Stimulated activated CD8-positive, alpha-beta memory T cell treated with anti-CD3 and anti-CD28 coated beads, Interleukin-15, amount 100 ng/mL, for 24 hours (primary cell): ENCODE measurements around the gene ZSWIM8.
"Not testable (repeated sequence)": the region's sequence is repeated elsewhere in the genome, so short reads cannot be mapped to it uniquely, and the experiment has no call there.

Experiments used
- DNase-seq: peaks from one replicate; pipeline ENCODE4 v3.0.0-alpha.2; 2020; ENCODE audit warnings: low read depth

ZSWIM8 gene

DNA sequence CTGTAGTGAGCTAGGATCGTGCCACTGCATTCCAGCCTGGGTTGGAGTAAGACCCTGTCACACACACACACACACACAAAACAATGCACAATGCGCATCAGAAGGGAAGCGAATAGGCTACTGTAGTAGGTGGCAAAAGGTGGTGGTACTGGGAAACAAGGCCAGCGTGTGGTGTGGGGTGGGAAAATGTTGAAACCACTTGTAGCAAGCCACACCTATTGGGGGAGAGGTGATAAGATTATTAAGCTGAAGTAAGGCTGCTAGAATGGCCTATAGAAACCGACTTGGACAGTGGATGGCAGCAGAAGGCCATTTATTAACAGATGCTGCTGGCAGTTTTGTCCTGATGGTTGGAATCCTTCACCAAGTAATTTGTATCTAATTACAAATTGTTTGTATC is 10.8 kb upstream of the ZSWIM8 start:
- no peak for DNase-seq

DNA sequence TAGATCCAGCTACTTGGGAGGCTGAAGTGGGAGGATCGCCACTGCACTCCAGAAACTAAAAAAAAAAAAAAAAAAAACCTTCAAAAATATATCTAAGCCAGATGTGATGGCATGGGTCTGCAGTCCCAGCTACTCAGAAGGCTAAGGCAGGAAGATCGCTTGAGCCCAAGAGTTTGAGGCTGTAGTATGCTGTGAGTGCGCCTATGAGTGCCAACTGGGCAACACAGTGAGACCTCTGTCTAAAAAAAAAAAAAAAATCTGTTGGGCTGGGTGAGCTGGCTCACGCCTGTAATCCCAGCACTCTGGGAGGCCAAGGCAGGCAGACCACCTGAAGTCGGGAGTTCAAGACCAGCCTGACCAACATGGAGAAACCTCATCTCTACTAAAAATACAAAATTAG is 6.4 kb upstream of the ZSWIM8 start:
- DNase-seq: no peak

DNA sequence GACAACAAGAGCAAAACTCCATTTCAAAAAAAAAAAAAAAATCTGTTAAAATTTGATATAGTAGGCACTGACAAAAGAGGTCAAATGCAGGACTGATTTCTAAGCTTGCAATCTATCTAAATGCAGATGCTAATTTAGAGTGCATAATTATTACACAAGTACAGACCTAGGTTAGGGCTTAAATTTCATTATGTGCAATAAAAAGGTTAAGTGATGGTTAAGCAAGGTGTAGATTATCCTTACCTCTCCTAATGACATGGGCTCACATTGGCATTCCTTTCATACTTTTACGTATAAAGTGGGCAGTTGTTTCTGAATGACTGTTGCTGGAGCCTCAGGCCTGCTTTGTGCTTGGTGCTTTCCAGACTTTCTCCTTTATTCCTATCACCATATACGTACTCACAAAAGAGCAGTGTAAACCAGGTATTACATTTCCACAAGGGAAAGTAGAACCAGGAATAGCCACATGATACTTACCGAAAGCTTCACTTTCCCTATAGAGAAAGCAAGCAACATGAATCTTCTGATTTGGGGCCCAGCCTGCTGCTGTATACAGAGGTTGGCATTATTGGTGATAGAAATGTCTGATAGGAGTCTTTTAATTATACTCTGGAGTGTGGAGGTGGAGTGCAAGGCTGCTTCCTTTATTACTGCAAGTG is 5.7 kb upstream of the ZSWIM8 start:
- DNase-seq: no peak

DNA sequence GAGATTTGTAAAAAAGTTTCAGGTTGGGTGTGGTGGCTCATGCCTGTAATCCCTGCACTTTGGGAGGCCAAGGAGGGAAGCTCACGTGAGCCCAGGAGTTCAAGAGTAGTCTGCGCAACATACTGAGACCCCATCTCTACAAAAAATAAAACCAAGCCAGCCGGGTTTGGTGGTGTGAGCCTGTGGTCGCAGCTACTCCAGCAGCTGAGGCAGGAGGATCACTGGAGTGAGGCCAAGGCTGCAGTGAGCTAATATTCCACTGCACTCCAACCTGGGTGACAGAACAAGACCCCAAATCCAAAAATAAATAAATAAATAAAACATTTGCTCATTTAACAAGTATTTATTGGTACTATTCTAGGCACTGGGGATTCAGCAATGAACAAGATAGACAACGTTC is 5.1 kb upstream of the ZSWIM8 start:
- no peak for DNase-seq

DNA sequence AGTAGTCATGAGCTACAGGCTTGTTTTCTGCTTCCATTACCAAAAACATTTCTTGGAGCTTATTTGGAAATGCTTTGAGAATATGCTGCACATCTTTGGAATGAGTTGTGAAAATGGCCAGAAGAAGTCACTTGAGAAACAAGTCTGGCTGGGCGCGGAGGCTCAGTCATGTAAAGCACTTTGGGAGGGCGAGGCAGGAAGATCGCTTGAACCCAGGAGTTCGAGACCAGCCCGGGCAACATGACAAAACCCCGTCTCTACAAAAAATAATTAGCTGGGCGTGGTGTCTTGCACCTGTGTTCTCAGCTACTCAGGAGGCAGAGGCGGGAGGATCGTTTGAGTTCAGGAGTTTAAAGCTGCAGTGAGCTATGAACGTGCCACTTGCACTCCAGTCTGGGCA is 4.4 kb upstream of the ZSWIM8 start:
- no peak for DNase-seq

DNA sequence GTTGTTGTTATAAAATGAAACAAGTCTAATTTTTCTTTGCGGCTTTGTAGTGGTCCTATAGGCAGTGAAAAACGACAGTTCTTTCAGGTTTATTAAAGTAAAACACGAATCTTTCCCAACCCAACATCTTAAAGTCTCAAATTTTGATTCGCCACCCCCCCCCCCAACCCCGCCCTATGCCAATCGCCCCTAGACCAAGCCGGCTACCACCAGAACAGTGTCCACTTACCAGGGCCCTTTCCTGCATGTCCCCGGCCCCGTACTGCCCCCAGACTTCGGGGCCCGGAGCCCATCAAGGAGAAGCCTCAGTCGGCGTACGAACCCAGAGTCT is 3.9 kb upstream of the ZSWIM8 start:
- DNase-seq: no peak

DNA sequence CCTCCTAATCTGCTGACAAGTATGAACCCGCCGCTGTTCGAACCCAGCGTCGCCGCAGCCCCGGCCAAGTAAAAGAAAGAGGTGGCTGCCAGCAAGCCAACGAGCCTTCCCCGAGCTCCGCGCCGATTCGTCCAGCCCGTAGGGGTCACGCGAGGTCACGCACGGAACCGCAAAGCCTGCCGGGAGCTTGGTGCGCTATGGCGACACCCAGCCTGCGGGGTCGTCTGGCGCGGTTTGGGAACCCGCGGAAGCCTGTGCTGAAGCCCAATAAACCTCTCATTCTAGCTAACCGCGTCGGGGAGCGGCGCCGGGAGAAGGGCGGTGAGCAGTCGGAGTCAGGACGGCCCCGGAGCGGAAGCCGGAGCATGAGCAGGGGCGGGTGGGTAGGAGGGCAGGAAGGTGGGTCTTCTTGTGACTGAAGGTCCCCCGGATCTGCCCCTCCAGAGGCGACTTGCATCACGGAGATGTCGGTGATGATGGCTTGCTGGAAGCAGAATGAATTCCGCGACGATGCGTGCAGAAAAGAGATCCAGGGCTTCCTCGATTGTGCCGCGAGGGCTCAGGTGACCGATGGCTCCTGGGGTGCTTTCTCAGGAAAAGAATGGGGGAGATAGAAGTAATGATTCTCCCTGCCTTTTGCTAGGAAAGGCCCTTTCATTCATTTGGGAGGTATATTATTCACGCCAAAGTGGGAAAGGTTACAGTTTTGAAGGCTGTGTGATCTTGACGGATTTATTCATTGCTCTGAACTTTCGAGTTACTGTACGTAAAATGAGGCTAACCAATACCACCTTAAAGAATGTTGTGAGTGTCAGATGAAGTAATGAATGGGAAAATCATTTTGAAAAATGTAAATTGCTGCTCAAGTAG is 3.3 kb upstream of the ZSWIM8 start, which contains the start of gene CHCHD1:
TSS of gene CHCHD1 (plus strand) at position 170 of the 870 bp plus-strand sequence. CDS start at position 198, 28 bp downstream.
- peak; percentile 86 for DNase-seq

DNA sequence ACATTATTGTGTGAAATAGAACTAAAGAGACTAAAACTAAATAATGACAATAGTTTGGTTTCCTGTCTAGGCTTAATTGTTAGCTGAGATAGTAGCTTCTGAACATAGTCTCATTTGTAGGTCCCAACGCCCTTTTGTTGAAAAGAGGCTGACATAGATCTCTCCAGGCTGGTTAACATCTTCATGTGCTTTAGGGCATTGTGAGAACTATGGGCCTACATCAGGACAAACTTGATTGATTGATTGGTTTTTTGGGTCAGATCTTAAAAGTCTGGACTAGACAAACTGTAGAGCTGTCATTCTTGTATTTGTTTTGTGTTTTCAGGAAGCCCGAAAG is 2.7 kb upstream of the ZSWIM8 start:
- no peak for DNase-seq

DNA sequence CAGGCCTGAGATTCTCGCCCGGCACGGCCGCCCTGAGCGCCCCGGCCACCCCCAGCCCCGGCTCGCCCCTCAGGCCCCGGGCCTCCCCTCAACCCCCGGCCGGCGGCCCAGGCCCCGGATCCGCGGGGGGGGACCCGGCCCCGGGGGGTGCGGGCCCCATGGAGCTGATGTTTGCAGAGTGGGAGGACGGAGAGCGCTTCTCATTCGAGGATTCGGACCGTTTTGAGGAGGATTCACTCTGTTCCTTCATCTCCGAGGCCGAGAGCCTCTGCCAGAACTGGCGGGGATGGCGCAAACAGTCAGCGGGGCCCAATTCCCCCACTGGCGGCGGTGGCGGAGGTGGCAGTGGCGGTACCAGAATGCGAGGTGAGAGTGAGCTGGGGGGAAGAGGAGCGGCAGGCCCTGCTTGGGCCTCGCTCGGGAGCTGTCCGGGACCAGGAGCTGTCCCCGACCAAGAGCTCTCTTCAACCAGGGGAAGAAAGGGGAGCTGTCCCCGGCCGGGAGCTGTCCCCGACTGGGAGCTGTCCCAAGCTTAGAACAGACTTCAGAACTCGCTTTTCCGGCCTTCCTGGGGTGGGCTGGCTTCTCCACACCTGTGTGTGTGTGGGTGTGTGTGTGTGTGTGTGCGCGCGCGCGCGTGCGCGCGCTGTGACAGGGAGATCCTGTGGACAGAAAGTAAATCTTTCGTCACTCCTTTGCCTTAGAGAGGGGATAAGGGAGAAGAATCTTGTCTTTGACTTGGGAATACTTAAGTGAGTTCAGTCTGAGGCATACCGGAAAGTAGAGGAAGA is 510 bp downstream of the ZSWIM8 start:
- no peak for DNase-seq

DNA sequence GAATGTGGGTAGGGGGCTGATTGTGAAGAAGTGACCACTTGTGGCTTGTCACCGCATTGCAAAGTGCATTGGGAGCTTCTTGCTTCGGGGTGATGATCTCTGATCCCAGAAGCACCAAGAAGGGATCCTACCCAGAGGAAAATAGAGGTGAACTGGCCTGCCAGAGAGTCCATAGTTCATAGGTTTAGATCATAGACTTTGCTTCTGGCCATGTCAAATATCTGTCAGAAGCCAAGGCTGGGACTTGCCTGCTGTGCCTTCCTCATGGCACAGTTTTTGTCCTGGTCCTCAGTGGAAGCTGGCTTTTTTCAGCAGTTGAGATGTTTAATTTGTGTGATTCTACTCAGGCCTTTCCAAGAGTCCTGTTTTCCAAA is 1.1 kb downstream of the ZSWIM8 start:
- DNase-seq: no peak

DNA sequence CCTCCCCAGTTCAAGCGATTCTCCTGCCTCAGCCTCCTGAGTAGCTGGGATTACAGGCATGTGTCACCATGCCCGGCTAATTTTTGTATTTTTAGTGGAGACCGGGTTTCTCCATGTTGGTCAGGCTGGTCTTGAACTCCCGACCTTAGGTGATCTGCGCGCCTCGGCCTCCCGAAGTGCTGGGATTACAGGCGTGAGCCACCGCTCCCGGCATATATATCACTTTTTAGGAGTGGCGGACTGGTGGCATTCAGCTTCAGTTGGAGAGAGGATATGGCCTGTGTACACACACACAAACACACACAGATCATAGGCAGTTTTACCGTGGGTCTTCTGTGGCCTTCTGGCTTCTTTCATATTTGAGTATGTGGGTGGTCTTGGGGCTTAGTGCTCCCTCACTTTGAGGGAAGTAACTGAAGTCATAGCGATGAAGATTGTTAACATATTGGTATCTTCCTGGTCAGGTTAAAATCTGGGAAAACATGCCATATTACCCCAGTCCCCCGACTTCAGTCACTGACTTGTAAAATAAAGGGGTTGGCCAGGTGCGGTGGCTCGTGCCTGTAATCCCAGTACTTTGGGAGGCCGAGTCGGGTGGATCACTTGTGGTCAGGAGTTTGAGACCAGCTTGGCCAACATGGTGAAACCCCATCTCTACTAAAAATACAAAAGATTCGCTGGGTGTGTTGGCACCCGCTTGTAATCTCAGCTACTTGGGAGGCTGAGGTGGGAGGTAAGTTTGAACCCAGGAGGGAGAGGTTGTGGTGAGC is 1.8 kb downstream of the ZSWIM8 start:
- DNase-seq: not testable (repeated sequence)

DNA sequence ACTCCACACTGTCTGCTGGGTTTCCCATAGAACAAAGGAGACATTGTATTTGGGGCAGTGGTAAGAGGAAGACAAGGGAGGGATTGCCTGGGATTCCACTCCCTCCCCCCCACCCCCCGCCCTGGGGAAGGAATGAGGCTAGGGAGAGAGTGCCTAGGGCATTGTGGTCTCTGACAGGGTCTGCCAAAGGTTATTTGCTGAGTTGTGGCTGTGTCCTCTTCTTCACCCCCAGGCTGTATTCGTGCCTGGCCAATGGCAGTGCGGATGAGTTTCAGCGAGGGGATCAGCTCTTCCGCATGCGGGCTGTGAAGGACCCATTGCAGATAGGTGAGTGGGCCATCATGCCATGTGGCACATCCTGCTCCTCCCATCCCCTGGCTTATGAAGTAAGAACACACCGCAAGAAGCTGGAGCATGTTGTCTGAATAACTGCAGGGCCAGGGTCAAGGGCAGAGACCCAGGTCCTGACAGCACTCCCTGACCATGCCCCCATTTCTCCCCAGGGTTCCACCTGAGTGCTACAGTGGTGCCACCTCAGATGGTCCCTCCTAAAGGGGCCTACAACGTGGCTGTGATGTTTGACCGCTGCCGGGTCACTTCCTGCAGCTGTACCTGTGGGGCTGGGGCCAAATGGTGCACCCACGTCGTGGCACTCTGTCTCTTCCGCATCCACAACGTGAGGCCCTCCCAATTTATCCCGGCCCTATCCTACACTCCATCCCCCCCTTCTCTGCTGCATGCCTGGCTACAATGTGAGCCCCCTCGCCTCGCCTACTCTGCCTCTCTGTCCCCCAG is 3.7 kb downstream of the ZSWIM8 start:
- DNase-seq: no peak

DNA sequence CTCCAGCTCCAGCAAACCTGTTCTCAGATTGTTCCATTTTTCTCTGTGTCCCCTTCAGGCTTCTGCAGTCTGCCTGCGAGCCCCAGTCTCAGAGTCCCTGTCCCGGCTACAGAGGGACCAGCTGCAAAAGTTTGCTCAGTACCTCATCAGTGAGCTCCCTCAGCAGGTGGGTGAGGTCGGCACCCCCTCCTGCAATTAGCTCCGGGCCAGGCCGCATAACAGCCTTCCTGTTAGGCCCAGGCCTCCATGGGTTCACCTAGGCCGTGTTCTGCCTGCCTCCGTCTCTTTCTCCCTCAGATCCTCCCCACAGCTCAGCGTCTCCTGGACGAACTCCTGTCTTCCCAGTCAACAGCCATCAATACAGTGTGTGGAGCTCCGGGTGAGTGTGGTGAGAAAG is 4.3 kb downstream of the ZSWIM8 start:
- no peak for DNase-seq

DNA sequence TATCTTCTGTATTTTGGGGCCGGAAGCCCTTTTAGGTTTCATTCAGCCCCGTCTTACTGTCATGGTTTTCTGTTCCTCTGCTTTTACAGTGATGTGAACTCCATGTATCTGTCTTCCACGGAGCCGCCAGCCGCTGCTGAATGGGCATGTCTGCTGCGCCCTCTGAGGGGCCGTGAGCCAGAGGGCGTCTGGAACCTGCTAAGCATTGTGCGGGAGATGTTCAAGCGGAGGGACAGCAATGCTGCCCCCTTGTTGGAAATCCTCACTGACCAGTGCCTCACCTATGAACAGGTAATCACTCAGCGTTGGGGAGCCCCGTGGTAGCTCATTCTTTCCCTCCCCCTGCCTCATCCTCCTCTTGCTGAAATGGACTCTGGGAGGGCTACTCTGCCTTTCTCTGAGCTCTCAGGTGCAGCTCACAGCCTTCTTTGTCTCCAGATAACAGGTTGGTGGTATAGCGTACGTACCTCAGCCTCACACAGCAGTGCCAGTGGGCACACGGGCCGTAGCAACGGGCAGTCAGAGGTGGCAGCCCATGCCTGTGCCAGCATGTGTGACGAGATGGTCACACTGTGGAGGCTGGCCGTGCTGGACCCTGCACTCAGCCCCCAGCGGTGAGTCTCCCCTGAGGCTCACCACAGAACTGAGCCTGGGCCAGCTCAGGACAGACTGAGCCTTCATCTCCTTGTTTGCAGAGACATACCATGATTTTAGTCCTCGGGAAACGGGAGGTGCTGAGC is 5.7 kb downstream of the ZSWIM8 start:
- DNase-seq: no peak

DNA sequence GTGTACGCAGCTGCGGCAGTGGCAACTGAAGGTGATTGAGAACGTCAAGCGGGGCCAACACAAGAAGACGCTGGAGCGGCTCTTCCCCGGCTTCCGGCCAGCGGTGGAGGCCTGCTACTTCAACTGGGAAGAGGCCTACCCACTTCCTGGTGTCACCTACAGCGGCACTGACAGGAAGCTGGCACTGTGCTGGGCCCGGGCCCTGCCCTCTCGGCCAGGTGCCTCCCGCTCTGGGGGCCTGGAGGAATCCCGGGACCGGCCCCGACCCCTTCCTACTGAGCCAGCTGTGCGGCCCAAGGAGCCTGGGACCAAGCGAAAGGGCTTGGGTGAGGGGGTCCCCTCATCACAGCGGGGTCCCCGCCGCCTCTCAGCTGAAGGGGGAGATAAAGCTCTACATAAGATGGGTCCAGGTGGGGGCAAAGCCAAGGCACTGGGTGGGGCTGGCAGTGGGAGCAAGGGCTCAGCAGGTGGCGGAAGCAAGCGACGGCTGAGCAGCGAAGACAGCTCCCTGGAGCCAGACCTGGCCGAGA is 6.5 kb downstream of the ZSWIM8 start:
- no peak for DNase-seq

DNA sequence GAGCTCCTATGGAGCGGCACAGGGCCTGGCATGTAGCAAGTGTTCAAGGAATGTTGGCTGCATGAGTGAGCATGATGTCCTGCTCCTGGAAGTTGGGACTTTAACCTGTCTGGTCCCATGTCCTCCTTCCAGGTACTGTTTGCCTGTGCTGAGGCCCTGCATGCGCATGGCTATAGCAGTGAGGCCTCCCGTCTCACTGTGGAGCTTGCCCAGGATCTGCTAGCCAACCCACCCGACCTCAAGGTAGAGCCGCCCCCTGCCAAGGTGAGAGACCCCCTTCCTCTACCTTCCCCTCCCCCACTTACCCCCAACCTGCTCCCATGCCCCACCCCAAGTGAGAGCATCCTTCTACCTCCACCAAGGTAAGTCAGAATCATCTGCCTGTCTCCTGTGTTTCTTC is 8.1 kb downstream of the ZSWIM8 start:
- DNase-seq: no peak

DNA sequence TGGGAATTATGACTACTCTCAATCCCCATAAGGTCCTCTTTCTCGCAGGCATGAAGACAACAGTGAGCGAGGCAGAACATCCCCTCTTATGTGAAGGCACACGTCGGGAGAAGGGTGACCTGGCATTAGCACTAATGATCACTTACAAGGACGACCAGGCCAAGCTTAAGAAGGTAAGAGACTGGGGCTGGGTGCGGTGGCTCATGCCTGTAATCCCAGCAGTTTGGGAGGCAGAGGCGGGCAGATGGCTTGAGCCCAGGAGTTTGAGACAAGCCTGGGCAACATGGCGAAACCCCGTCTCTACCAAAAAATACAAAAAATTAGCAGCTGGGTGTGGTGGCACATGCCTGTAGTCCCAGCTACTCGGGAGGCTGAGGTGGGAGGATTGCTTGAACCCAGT is 10.1 kb downstream of the ZSWIM8 start:
- DNase-seq: not testable (repeated sequence)

DNA sequence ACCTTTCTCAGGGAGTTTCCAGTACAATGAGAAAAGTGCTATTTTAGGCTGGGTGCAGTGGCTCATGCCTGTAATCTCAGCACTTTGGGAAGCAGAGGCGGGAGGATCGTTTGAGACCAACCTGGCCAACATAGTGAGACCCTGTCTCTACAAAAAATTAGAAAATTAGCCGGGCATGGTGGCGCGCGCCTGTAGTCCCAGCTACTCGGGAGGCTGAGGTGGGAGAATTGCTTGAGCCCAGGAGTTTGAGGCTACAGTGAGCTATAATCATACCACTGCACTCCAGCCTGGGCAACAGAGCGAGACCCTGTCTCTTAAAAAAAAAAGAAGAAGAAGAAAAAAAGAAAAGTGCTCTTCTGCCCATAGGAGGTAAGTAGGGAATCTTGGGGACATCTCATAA is 10.6 kb downstream of the ZSWIM8 start:
- DNase-seq: not testable (repeated sequence)

DNA sequence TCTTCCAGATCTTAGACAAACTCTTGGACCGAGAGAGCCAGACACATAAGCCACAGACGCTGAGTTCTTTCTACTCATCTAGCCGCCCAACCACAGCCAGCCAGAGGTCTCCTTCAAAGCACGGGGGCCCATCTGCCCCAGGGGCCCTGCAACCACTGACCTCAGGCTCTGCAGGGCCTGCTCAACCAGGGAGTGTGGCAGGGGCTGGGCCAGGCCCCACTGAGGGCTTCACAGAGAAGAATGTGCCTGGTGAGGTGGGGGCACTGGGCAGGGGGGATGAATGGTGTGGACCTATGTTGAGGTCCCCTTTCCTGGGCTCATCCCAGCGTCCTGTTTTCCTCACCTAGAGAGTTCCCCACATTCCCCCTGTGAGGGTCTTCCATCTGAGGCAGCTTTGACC is 11.4 kb downstream of the ZSWIM8 start:
- DNase-seq: no peak

DNA sequence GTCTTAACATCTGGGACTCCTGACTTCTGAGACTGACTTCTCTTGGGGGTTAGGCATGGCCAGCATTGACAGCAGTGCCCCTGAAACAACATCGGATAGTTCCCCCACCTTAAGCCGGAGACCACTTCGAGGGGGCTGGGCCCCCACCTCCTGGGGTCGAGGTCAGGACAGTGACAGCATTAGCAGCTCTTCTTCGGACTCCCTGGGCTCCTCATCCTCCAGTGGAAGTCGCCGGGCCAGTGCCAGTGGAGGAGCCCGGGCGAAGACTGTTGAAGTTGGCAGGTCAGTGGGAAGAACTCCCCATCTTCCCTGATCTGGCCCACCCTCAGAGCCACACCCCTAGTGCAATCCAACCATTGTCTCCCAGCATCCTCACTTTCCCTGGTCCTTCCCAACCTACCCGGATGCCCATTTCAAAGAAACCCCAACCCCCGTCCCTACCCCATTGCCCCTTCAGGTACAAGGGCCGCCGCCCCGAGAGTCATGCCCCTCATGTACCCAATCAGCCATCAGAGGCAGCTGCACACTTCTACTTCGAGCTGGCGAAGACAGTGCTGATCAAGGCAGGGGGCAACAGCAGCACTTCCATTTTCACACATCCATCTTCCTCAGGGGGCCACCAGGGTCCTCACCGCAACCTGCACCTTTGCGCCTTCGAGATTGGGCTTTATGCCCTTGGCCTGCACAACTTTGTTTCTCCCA is 12.1 kb downstream of the ZSWIM8 start:
- DNase-seq: no peak
